PC-9 (cell line): ENCODE data around the gene LAMA5. TPM values are rescaled to one million over a fixed set of nuclear protein-coding genes. Genes with fewer than 3 reads are reported as not detected.

Experiments
- BruUV-seq: library from RNA; stranded (reverse); fragments of 400-500 nt; replicated peaks from 2 replicates; lab custom pipeline; 2021; lab: Mats Ljungman, UMichigan
- CTCF ChIA-PET: fragments of 300-600 bp; sonication (Branson Sonifier 250); formaldehyde crosslinking; loops from one replicate; lab custom pipeline; 2022; ENCODE audit warnings: antibody characterized with exemption; lab: Charles Lee
- POLR2A ChIA-PET: fragments of 300-600 bp; sonication (Branson Sonifier 250); formaldehyde crosslinking; loops from one replicate; lab custom pipeline; 2022; ENCODE audit warnings: antibody characterized with exemption; ENCODE audit not compliant: unreplicated experiment; lab: Charles Lee
- DNase-seq, 2 experiments: peaks; one replicate each; pipeline versions ENCODE4 v3.0.0 to v3.0.0-alpha.2; 2015 to 2022; ENCODE audit warnings: mixed read lengths in 1 of 2
- H2AFZ ChIP-seq: fragments of 200-600 bp; sonication (generic); 2 replicates; pipeline ENCODE4 v1.8.1; 2017; ENCODE audit warnings: antibody characterized with exemption
- H3F3A ChIP-seq: fragments of 200-600 bp; sonication (generic); 2 replicates; pipeline ENCODE4 v1.8.1; 2017; ENCODE audit warnings: antibody characterized with exemption, mild to moderate bottlenecking, low read depth; ENCODE audit not compliant: insufficient read depth
- H3K27ac ChIP-seq: fragments of 200-600 bp; sonication (generic); 2 replicates; pipeline ENCODE4 v1.6.1; 2016; ENCODE audit warnings: mixed run types
- H3K27me3 ChIP-seq: fragments of 200-600 bp; sonication (generic); 2 replicates; pipeline ENCODE4 v1.6.1; 2016; ENCODE audit warnings: low read depth, mixed run types; ENCODE audit not compliant: insufficient read depth
- H3K36me3 ChIP-seq: fragments of 200-600 bp; sonication (generic); 2 replicates; pipeline ENCODE4 v1.6.1; 2016; ENCODE audit warnings: low read depth, mixed run types
- H3K4me1 ChIP-seq: fragments of 200-600 bp; sonication (generic); replicated peaks from 2 replicates; pipeline ENCODE4 v1.6.1; 2016; ENCODE audit warnings: mixed run types; ENCODE audit not compliant: insufficient read depth
- H3K4me2 ChIP-seq: fragments of 200-600 bp; sonication (generic); 2 replicates; pipeline ENCODE4 v1.6.1; 2017; ENCODE audit warnings: mixed run types
- H3K4me3 ChIP-seq: fragments of 200-600 bp; sonication (generic); 2 replicates; pipeline ENCODE4 v1.6.1; 2016; ENCODE audit warnings: mixed run types
- H3K79me2 ChIP-seq: fragments of 200-600 bp; sonication (generic); 2 replicates; pipeline ENCODE4 v1.6.1; 2017; ENCODE audit warnings: low read depth, mixed run types
- H3K9me2 ChIP-seq: fragments of 200-600 bp; sonication (generic); 2 replicates; pipeline ENCODE4 v1.8.1; 2017; ENCODE audit warnings: mild to moderate bottlenecking; ENCODE audit not compliant: insufficient read depth
- H3K9me3 ChIP-seq: fragments of 200-600 bp; sonication (generic); 2 replicates; pipeline ENCODE4 v1.8.1; 2016; ENCODE audit warnings: low read depth; ENCODE audit not compliant: insufficient read depth
- H4K20me1 ChIP-seq: fragments of 200-600 bp; sonication (generic); 2 replicates; pipeline ENCODE4 v1.8.1; 2017; ENCODE audit not compliant: insufficient read depth
- CTCF ChIP-seq: fragments of 200-600 bp; sonication (generic); conservative IDR thresholded peaks from 2 replicates; pipeline ENCODE4 v1.6.1; 2017; ENCODE audit warnings: mixed run types, antibody characterized with exemption, mild to moderate bottlenecking, moderate library complexity
- EZH2 ChIP-seq: fragments of 200-600 bp; sonication (generic); IDR thresholded peaks from 2 replicates; pipeline ENCODE4 v1.8.0; 2017; ENCODE audit warnings: antibody characterized with exemption, low read depth
- intact Hi-C: fragments of 100-400 bp; cut with micrococcal nuclease; formaldehyde crosslinking; loops from one replicate; pipeline ENCODE4 v1.10.0; 2022; ENCODE audit not compliant: unreplicated experiment
- total RNA-seq: library from RNA; stranded (reverse); gene quantifications from 2 replicates; pipeline ENCODE4 v1.2.3, GENCODE V29; 2021

LAMA5 gene
- total RNA-seq, 1 experiment from 2014 or later: 700 TPM

- peaks cover 15% of the 10 kb centered on the region; the same call in 1 of the 2 replicates for H3K36me3 ChIP-seq
Observed at GRCh38 chr20:62327726-62328495, 39.2 kb downstream of the LAMA5 start.

GRCh38 chr20:62326959-62327725, 40.0 kb downstream of the LAMA5 start:
- no TSS peak for BruUV-seq
- Histone ChIP-seq H3K27ac (no peak overlapping the region), H3K9me2 (no peaks in the 10 kb centered on the region), H3F3A (peaks cover 74% of the 10 kb centered on the region), H3K36me3 (peaks cover 12% of the 10 kb centered on the region; the same call in 1 of the 2 replicates), H3K4me1 (no peaks in the 10 kb centered on the region), H3K4me3 (no peak overlapping the region), H3K9me3 (no peaks in the 10 kb centered on the region), H2AFZ (no peak overlapping the region), H4K20me1 (peaks cover 75% of the 10 kb centered on the region), H3K4me2 (no peak overlapping the region), H3K79me2 (0 out of 2 replicates have a peak, but pooled peaks cover 4% of the 10 kb centered on the region), H3K27me3 (no peaks in the 10 kb centered on the region)
- intact Hi-C loops: no loop called here
- ChIA-PET CTCF (no interaction called here), POLR2A (no interaction called here)
- no peak for DNase-seq
- TF ChIP-seq EZH2 (no peak), CTCF (no peak)

More at GRCh38 chr20:62327726-62328495, 39.2 kb downstream of the LAMA5 start:
- intact Hi-C loops: no loop called here
- TF ChIP-seq CTCF: no peak
- no peak for TF ChIP-seq EZH2
- BruUV-seq: no TSS peak
- no peak overlapping the region for H2AFZ ChIP-seq
- H3K4me2 ChIP-seq: no peak overlapping the region
- no peaks in the 10 kb centered on the region for H3K9me3 ChIP-seq
- H4K20me1 ChIP-seq: peaks cover 76% of the 10 kb centered on the region
- DNase-seq: no peak
- H3K4me3 ChIP-seq: no peak overlapping the region
- no peaks in the 10 kb centered on the region for H3K27me3 ChIP-seq
- peaks cover 77% of the 10 kb centered on the region for H3F3A ChIP-seq
- H3K79me2 ChIP-seq: 0 out of 2 replicates have a peak, but pooled peaks cover 4% of the 10 kb centered on the region
- CTCF ChIA-PET: no interaction called here
- H3K9me2 ChIP-seq: no peaks in the 10 kb centered on the region
- no peak overlapping the region for H3K27ac ChIP-seq
- no peaks in the 10 kb centered on the region for H3K4me1 ChIP-seq
- POLR2A ChIA-PET: interaction anchor here (0.6 kb wide), 1 partner anchor 33 kb away, joined by 5 read pairs; no protein-coding TSS in a partner anchor

GRCh38 chr20:62326559-62326958, 40.6 kb downstream of the LAMA5 start:
- Histone ChIP-seq H3K4me1 (no peaks in the 10 kb centered on the region), H3K9me2 (no peaks in the 10 kb centered on the region), H3K79me2 (0 out of 2 replicates have a peak, but pooled peaks cover 4% of the 10 kb centered on the region), H2AFZ (no peak overlapping the region), H3K9me3 (no peaks in the 10 kb centered on the region), H3K4me2 (no peak overlapping the region), H3K27ac (no peak overlapping the region), H4K20me1 (peaks cover 75% of the 10 kb centered on the region), H3K36me3 (0 out of 2 replicates have a peak, but pooled peaks cover 10% of the 10 kb centered on the region), H3K27me3 (no peaks in the 10 kb centered on the region), H3F3A (peaks cover 73% of the 10 kb centered on the region), H3K4me3 (no peak overlapping the region)
- DNase-seq: no peak
- intact Hi-C loops: no loop called here
- no peak for TF ChIP-seq CTCF
- TF ChIP-seq EZH2: no peak
- ChIA-PET CTCF (no interaction called here), POLR2A (no interaction called here)
- BruUV-seq: no TSS peak
